GM19025 (cell line): ENCODE results near the gene TRMT5.

ENCODE experiments used
- ATAC-seq: cut with Tn5 transposase; IDR thresholded peaks from one replicate; pipeline ENCODE4 v1.9.1; 2021; ENCODE audit warnings: mild to moderate bottlenecking, low read depth, moderate library complexity; ENCODE audit not compliant: unreplicated experiment

TRMT5 gene

GRCh38 chr14:60980811-60981632 lies at the start of gene TRMT5, which contains the start of gene SLC38A6:
TRMT5 (minus strand) TSS chr14:60981079; CDS start chr14:60980973, 106 bp downstream.
SLC38A6 (plus strand) TSS chr14:60981245; CDS start chr14:60981278, 33 bp downstream.
- peak; percentile 84 for ATAC-seq

- ATAC-seq = no peak
Measured at GRCh38 chr14:61026526-61026925, 45.6 kb upstream of the TRMT5 start.

GRCh38 chr14:61025251-61026223 lies 44.7 kb upstream of the TRMT5 start:
- no peak for ATAC-seq

- ATAC-seq = no peak
Measured at GRCh38 chr14:61019537-61019936, 38.7 kb upstream of the TRMT5 start.

GRCh38 chr14:61003571-61003970 lies 22.7 kb upstream of the TRMT5 start:
- no peak for ATAC-seq

GRCh38 chr14:60999536-60999935 lies 18.7 kb upstream of the TRMT5 start:
- ATAC-seq = no peak

GRCh38 chr14:60998617-60999016 lies 17.7 kb upstream of the TRMT5 start:
- no peak for ATAC-seq

GRCh38 chr14:60989599-60989998 lies 8.7 kb upstream of the TRMT5 start:
- ATAC-seq = no peak

GRCh38 chr14:60986500-60986899 lies 5.6 kb upstream of the TRMT5 start:
- ATAC-seq = no peak

GRCh38 chr14:60984196-60984595 lies 3.3 kb upstream of the TRMT5 start:
- no peak for ATAC-seq

- no peak for ATAC-seq
Measured at GRCh38 chr14:60981633-60982455, 965 bp upstream of the TRMT5 start.

GRCh38 chr14:60977847-60978246 lies 3.0 kb downstream of the TRMT5 start:
- no peak for ATAC-seq

- no peak for ATAC-seq
Measured at GRCh38 chr14:60975551-60975950, 5.3 kb downstream of the TRMT5 start.

GRCh38 chr14:60974090-60974651 lies 6.7 kb downstream of the TRMT5 start:
- ATAC-seq = no peak

GRCh38 chr14:60973070-60973469 lies 7.8 kb downstream of the TRMT5 start:
- no peak for ATAC-seq

GRCh38 chr14:60972295-60972694 lies 8.6 kb downstream of the TRMT5 start:
- ATAC-seq = no peak

- no peak for ATAC-seq
Measured at GRCh38 chr14:60971271-60971670, 9.6 kb downstream of the TRMT5 start.

GRCh38 chr14:60970146-60970545 lies 10.7 kb downstream of the TRMT5 start:
- no peak for ATAC-seq

GRCh38 chr14:60968671-60969070 lies 12.2 kb downstream of the TRMT5 start:
- no peak for ATAC-seq

GRCh38 chr14:60968099-60968498 lies 12.8 kb downstream of the TRMT5 start:
- no peak for ATAC-seq
